Activated CD8-positive, alpha-beta T cell treated with anti-CD3 and anti-CD28 coated beads for 36 hours (primary cell): Measurements from ENCODE around the gene CACNB2. TPM values are rescaled to one million over a fixed set of nuclear protein-coding genes. Genes with fewer than 3 reads are reported as not detected.
"Not testable (repeated sequence)": the region's sequence is repeated elsewhere in the genome, so short reads cannot be mapped to it uniquely, and the experiment has no call there.

Source experiments
- ATAC-seq: fragments of 200-7000 bp; cut with Tn5 transposase; one replicate; pipeline ENCODE4 v1.10.0; 2021; ENCODE audit warnings: mild to moderate bottlenecking, moderate library complexity
- CTCF ChIA-PET: fragments of 350-600 bp; sonication (Branson Sonifier 250); formaldehyde crosslinking; loops from one replicate; lab custom pipeline; 2021; ENCODE audit warnings: antibody characterized with exemption; lab: Charles Lee
- POLR2A ChIA-PET: fragments of 350-600 bp; sonication (Branson Sonifier 250); formaldehyde crosslinking; loops from one replicate; lab custom pipeline; 2021; ENCODE audit warnings: antibody characterized with exemption; lab: Charles Lee
- DNase-seq: peaks from one replicate; pipeline ENCODE4 v3.0.0-alpha.2; 2020
- H3K27ac Mint-ChIP-seq: one replicate; pipeline ENCODE4 v1.8.0; 2021; ENCODE audit warnings: mild to moderate bottlenecking, mixed read lengths
- H3K27me3 Mint-ChIP-seq: one replicate; pipeline ENCODE4 v1.8.0; 2021; ENCODE audit warnings: mixed read lengths
- H3K36me3 Mint-ChIP-seq: one replicate; pipeline ENCODE4 v1.8.0; 2021; ENCODE audit warnings: low read depth, mixed read lengths
- H3K4me1 Mint-ChIP-seq: one replicate; pipeline ENCODE4 v1.8.0; 2021; ENCODE audit warnings: low read depth, mixed read lengths
- H3K4me3 Mint-ChIP-seq: one replicate; pipeline ENCODE4 v1.8.0; 2021; ENCODE audit warnings: mild to moderate bottlenecking, moderate library complexity, mixed read lengths
- H3K9me3 Mint-ChIP-seq: one replicate; pipeline ENCODE4 v1.8.0; 2021; ENCODE audit warnings: mixed read lengths
- intact Hi-C: fragments of 100-400 bp; cut with micrococcal nuclease; formaldehyde crosslinking; loops from one replicate; pipeline ENCODE4 v1.10.0; 2022
- total RNA-seq, 2 experiments: library from RNA; stranded (reverse); gene quantifications; one replicate each; pipeline ENCODE4 v1.2.3, GENCODE V29; 2021
- TF ChIP-seq, protein P1 (sequence below): fragments of 200-600 bp; IDR thresholded peaks from one replicate; pipeline ENCODE4 v1.8.0; 2022; ENCODE audit warnings: antibody characterized with exemption, mild to moderate bottlenecking

The CACNB2 gene
- total RNA-seq, 2 experiments from 2014 or later, result not detected

DNA sequence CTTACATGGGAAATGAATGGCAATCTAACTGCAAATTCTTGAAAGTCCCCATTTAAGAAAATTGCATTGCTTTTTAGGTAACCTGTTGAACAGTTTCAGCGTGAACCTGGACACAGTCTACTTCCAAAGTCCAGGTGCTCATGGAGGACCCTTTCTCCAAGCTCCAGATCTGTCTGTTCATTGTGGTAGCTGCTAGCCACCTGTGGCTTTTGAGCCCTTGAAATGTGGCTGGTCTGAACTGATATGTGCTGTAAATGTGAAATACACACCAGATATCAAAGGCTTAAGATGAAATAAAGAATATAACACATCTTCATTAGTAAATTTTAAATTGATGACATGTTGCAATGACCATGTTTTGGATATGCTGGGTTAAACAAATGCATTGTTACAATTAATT, 4.2 kb downstream of the CACNB2 start:
- intact Hi-C loops, result no loop called here
- H3K27me3 Mint-ChIP-seq, result peaks cover 23% of the 10 kb centered on the region
- ChIA-PET CTCF (no interaction called here), POLR2A (no interaction called here)
- H3K36me3 Mint-ChIP-seq, result no peaks in the 10 kb centered on the region
- H3K4me1 Mint-ChIP-seq, result no peaks in the 10 kb centered on the region
- H3K27ac Mint-ChIP-seq, result no peak overlapping the region
- DNase-seq (no peak), ATAC-seq (no peak)
- H3K4me3 Mint-ChIP-seq, result no peak overlapping the region
- TF ChIP-seq, protein P1, sequence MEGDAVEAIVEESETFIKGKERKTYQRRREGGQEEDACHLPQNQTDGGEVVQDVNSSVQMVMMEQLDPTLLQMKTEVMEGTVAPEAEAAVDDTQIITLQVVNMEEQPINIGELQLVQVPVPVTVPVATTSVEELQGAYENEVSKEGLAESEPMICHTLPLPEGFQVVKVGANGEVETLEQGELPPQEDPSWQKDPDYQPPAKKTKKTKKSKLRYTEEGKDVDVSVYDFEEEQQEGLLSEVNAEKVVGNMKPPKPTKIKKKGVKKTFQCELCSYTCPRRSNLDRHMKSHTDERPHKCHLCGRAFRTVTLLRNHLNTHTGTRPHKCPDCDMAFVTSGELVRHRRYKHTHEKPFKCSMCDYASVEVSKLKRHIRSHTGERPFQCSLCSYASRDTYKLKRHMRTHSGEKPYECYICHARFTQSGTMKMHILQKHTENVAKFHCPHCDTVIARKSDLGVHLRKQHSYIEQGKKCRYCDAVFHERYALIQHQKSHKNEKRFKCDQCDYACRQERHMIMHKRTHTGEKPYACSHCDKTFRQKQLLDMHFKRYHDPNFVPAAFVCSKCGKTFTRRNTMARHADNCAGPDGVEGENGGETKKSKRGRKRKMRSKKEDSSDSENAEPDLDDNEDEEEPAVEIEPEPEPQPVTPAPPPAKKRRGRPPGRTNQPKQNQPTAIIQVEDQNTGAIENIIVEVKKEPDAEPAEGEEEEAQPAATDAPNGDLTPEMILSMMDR, result no peak
- H3K9me3 Mint-ChIP-seq, result no peaks in the 10 kb centered on the region

GRCh38 chr10:18144928-18145327, 4.7 kb downstream of the CACNB2 start:
- intact Hi-C loops, result no loop called here
- ChIA-PET POLR2A (no interaction called here), CTCF (no interaction called here)
- H3K36me3 Mint-ChIP-seq, result no peaks in the 10 kb centered on the region
- no peaks in the 10 kb centered on the region for H3K9me3 Mint-ChIP-seq
- H3K4me1 Mint-ChIP-seq, result no peaks in the 10 kb centered on the region
- DNase-seq, result no peak
- H3K27ac Mint-ChIP-seq, result no peak overlapping the region
- TF ChIP-seq, protein P1, result no peak
- H3K4me3 Mint-ChIP-seq, result no peak overlapping the region
- ATAC-seq, result no peak
- H3K27me3 Mint-ChIP-seq, result peaks cover 17% of the 10 kb centered on the region

DNA sequence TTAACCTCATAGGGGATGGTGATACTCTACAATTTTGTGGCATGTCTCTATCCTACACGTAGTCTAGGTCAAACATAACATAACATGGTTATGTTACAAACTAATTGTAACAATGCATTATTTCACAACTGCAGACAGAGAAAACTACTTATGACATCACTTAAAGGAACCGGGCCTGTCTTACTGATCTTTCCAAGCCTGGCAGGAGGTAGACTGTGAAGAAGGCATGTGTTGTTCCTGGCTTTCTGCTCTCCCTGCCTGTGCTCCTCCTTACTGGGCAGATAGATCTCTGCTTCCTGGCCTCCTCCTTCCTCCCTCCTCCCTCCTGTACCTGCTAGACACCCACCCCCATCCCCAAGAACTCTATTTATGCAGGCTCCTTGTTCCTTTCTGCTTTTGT, 5.4 kb downstream of the CACNB2 start:
- Mint-ChIP-seq H3K36me3 (no peaks in the 10 kb centered on the region), H3K27me3 (peaks cover 17% of the 10 kb centered on the region), H3K4me3 (no peak overlapping the region), H3K27ac (no peak overlapping the region), H3K9me3 (no peaks in the 10 kb centered on the region), H3K4me1 (no peaks in the 10 kb centered on the region)
- ATAC-seq (no peak), DNase-seq (no peak)
- POLR2A ChIA-PET, result no interaction called here
- CTCF ChIA-PET, result no interaction called here
- TF ChIP-seq, protein P1, result no peak
- intact Hi-C loops, result no loop called here

DNA sequence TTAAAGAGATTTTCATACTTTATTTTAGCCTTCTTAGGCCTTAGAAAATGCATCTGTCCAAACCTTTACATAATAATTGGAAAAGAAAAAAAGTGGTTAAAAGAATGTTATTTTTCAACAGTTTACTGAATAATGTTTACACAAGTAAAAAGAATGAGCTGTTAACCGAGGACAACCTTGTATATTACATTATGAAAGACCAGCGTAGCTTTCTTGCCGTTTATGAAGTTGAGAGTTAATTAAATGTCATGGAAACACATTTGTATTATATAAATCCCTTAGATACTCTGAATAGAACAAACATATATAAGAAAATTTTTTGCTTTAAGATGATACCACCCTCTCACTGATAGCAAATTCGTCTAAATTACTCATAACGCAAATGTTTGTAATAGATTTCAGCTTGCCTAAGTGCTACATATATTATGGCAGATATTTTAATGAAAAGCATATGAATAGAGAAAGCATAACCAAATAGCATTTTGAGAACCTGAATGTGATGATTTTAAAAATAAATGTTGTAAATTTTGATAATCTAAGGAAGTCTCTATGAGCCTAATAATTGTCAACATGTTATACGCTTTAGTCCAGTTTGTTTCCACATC, 9.1 kb downstream of the CACNB2 start:
- ATAC-seq (no peak), DNase-seq (no peak)
- intact Hi-C loops, result no loop called here
- ChIA-PET CTCF (no interaction called here), POLR2A (no interaction called here)
- H3K4me3 Mint-ChIP-seq, result no peak overlapping the region
- no peaks in the 10 kb centered on the region for H3K4me1 Mint-ChIP-seq
- TF ChIP-seq, protein P1, result no peak
- peaks cover 2% of the 10 kb centered on the region for H3K27me3 Mint-ChIP-seq
- no peaks in the 10 kb centered on the region for H3K9me3 Mint-ChIP-seq
- no peaks in the 10 kb centered on the region for H3K36me3 Mint-ChIP-seq
- no peak overlapping the region for H3K27ac Mint-ChIP-seq

- ATAC-seq (no peak), DNase-seq (no peak)
- no peaks in the 10 kb centered on the region for H3K36me3 Mint-ChIP-seq
- H3K4me3 Mint-ChIP-seq, result no peak overlapping the region
- TF ChIP-seq, protein P1, result no peak
- no peaks in the 10 kb centered on the region for H3K4me1 Mint-ChIP-seq
- CTCF ChIA-PET, result no interaction called here
- intact Hi-C loops, result no loop called here
- POLR2A ChIA-PET, result no interaction called here
- H3K27me3 Mint-ChIP-seq, result no peaks in the 10 kb centered on the region
- H3K9me3 Mint-ChIP-seq, result no peaks in the 10 kb centered on the region
- H3K27ac Mint-ChIP-seq, result no peak overlapping the region
These were observed 11.2 kb downstream of the CACNB2 start for GRCh38 chr10:18151356-18151890.

DNA sequence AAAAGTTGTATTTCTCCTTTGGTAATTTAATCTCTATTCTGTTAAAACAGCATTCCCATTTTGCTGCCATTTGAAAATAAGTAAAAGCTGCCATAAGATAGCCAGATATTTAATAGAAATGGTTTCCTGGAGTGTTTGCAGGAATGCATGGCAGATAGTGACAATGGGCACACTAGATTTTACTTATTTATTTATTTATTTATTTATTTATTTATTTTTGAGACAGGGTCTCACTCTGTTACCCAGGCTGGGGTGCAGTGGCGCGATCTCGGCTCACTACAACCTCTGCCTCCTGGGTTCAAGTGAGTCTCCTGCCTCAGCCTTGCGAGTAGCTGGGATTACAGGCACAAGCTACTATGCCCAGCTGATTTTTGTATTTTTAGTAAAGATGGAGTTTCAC, 13.2 kb downstream of the CACNB2 start:
- ATAC-seq, CTCF ChIA-PET, H3K27me3 Mint-ChIP-seq, H3K27ac Mint-ChIP-seq, intact Hi-C loops, DNase-seq, POLR2A ChIA-PET, H3K4me3 Mint-ChIP-seq, H3K9me3 Mint-ChIP-seq, H3K36me3 Mint-ChIP-seq, H3K4me1 Mint-ChIP-seq: not testable (repeated sequence)
